Upper lobe of left lung (tissue), 4 donors: ENCODE data around the gene CUL2.

Experiments used
- CTCF ChIP-seq, 6 experiments: fragments of 450-650 bp in 4 of 6; fragments of 200-600 bp in 2 of 6; sonication (generic) in 2 of 6; IDR thresholded peaks; one replicate each; pipeline ENCODE4 v1.5.1; 2016 to 2019; ENCODE audit warnings: antibody characterized with exemption in 6 of 6
- EP300 ChIP-seq, 4 donors: sonication (generic); formaldehyde crosslinking; IDR thresholded peaks; one replicate each; pipeline ENCODE4 v1.5.1; 2017; ENCODE audit warnings: antibody characterized with exemption in 4 of 4, control low read depth in 2 of 4
- POLR2A ChIP-seq, 4 donors: fragments of 450-650 bp; IDR thresholded peaks; one replicate each; pipeline ENCODE4 v1.5.1; 2016 to 2017; ENCODE audit warnings: antibody characterized with exemption in 4 of 4, mild to moderate bottlenecking in 2 of 4
- POLR2AphosphoS5 ChIP-seq, 2 donors: sonication (generic); formaldehyde crosslinking; IDR thresholded peaks; one replicate each; pipeline ENCODE4 v1.5.1; 2017; ENCODE audit warnings: antibody characterized with exemption in 2 of 2

DNA sequence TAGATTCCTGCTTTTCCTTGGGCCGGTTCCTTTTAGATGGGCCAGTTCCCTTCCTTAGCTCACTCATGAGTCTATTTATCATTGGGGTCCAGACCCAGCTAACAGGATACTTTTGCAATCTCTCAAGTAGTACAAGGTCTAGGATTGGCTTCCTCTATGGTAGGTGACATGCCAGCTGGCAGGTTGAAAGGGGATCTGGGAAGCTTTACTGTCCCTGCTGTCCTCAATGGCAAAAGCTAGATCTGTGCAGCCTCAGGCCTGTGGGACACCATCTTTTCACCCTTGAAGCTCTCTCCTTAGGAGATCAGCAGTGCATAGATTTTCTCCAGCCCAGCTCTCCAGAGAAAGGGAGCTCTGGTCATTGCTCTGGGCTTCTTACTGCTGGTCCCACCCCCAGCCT is 96.4 kb downstream of the CUL2 start:
- TF ChIP-seq CTCF (IDR thresholded peaks at IDR 0.05) (no peak), POLR2A (IDR thresholded peaks at IDR 0.05) (no peak), EP300 (IDR thresholded peaks at IDR 0.05) (no peak), POLR2AphosphoS5 (IDR thresholded peaks at IDR 0.05) (no peak)
